Loucy (cell line): ENCODE measurements around the gene EBF3.

Source experiments
- H2AFZ ChIP-seq: fragments of 200-600 bp; sonication (generic); 2 replicates; pipeline ENCODE4 v1.6.0; 2016; ENCODE audit warnings: antibody characterized with exemption, mild to moderate bottlenecking, low read length, moderate library complexity
- H3F3A ChIP-seq: fragments of 200-600 bp; 2 replicates; pipeline ENCODE4 v1.6.0; 2016; ENCODE audit warnings: antibody characterized with exemption, low read depth, mild to moderate bottlenecking
- H3K27me3 ChIP-seq: fragments of 200-600 bp; sonication (generic); 2 replicates; pipeline ENCODE4 v1.6.1; 2014; ENCODE audit warnings: low read length, mild to moderate bottlenecking; ENCODE audit not compliant: insufficient read depth, poor library complexity, severe bottlenecking
- H3K36me3 ChIP-seq: fragments of 200-600 bp; sonication (generic); 2 replicates; pipeline ENCODE4 v1.6.1; 2016; ENCODE audit warnings: low read length; ENCODE audit not compliant: insufficient read depth
- H3K4me1 ChIP-seq: fragments of 200-600 bp; sonication (generic); 2 replicates; pipeline ENCODE4 v1.5.1; 2014; ENCODE audit warnings: low read length, mild to moderate bottlenecking; ENCODE audit not compliant: insufficient read depth, poor library complexity, severe bottlenecking
- H3K4me2 ChIP-seq: fragments of 200-600 bp; sonication (generic); 2 replicates; pipeline ENCODE4 v1.6.0; 2014; ENCODE audit warnings: antibody characterized with exemption, low read length, low read depth, mild to moderate bottlenecking; ENCODE audit not compliant: poor library complexity, severe bottlenecking
- H3K4me3 ChIP-seq: fragments of 200-600 bp; sonication (generic); 2 replicates; pipeline ENCODE4 v1.5.1; 2014; ENCODE audit warnings: low read length, mild to moderate bottlenecking, mixed read lengths; ENCODE audit not compliant: poor library complexity, severe bottlenecking
- H3K79me2 ChIP-seq: fragments of 200-600 bp; sonication (generic); 2 replicates; pipeline ENCODE4 v1.6.1; 2014; ENCODE audit warnings: low read length; ENCODE audit not compliant: insufficient read depth
- H3K9ac ChIP-seq: fragments of 200-600 bp; sonication (generic); 2 replicates; pipeline ENCODE4 v1.6.0; 2014; ENCODE audit warnings: mild to moderate bottlenecking, low read depth, low read length, moderate library complexity; ENCODE audit not compliant: poor library complexity, severe bottlenecking
- H3K9me2 ChIP-seq: fragments of 200-600 bp; sonication (generic); replicated peaks from 2 replicates; pipeline ENCODE4 v1.6.1; 2016; ENCODE audit warnings: low read depth, low read length, mixed read lengths
- H3K9me3 ChIP-seq: fragments of 200-600 bp; sonication (generic); 2 replicates; pipeline ENCODE4 v1.6.1; 2014; ENCODE audit warnings: mild to moderate bottlenecking, antibody characterized with exemption, low read length, low read depth; ENCODE audit not compliant: insufficient read depth
- H4K20me1 ChIP-seq: fragments of 200-600 bp; sonication (generic); 2 replicates; pipeline ENCODE4 v1.6.0; 2014; ENCODE audit warnings: antibody characterized with exemption, low read length, mild to moderate bottlenecking; ENCODE audit not compliant: insufficient read depth, poor library complexity, severe bottlenecking
- EZH2phosphoT487 ChIP-seq: fragments of 200-600 bp; IDR thresholded peaks from 2 replicates; pipeline ENCODE4 v1.6.1; 2018; ENCODE audit warnings: antibody characterized with exemption, mild to moderate bottlenecking, moderate library complexity, borderline replicate concordance
- TF ChIP-seq, protein P1 (sequence below): fragments of 200-600 bp; sonication (generic); conservative IDR thresholded peaks from 2 replicates; pipeline ENCODE4 v1.5.1; 2014; ENCODE audit warnings: mild to moderate bottlenecking, antibody characterized with exemption, low read length

Gene EBF3

DNA sequence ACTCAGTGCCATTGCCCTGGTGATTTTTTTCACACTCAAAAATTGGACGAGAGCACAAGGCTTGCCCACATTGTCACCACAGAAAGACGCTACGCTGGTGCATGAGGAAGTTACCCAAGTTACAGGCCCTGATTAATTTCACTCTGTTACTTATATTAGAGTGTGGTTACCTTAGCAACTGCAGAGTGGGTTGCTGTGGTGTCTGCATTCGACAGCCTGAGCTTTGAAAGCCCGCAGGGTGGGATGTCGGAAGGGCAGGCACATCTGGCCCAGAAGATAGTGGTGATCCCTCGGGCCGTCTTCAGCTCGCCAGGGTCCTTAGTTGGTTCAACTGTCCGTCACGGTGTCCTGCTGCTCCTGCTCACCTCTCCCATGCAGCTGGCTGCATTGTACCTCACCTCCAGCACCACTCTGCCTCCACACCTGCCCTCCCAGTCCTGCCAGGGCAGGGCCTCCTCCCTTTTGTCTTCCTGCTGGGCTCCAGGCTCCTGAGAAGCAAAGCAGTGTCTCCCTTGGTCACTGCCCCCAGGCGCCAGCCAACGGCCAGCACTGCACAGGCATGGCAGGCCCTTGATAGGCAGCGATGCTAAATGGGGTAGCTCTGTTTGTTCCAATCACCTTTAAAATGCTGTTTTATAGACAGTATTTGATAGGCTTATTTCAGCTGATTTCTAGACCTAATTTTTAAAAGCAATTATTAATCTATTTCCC is 167.2 kb downstream of the EBF3 start:
- Histone ChIP-seq H3K9me3 (no peaks in the 10 kb centered on the region), H3K9ac (no peak overlapping the region)

GRCh38 chr10:129793996-129794395 is 170.1 kb downstream of the EBF3 start:
- no peaks in the 10 kb centered on the region for H3F3A ChIP-seq
- no peaks in the 10 kb centered on the region for H3K4me1 ChIP-seq
- no peak overlapping the region for H3K4me3 ChIP-seq
- H3K27me3 ChIP-seq: no peaks in the 10 kb centered on the region
- no peaks in the 10 kb centered on the region for H3K9me2 ChIP-seq
- no peak overlapping the region for H3K4me2 ChIP-seq
- no peaks in the 10 kb centered on the region for H4K20me1 ChIP-seq
- H3K36me3 ChIP-seq: no peaks in the 10 kb centered on the region
- H2AFZ ChIP-seq: no peak overlapping the region
- H3K79me2 ChIP-seq: no peaks in the 10 kb centered on the region
- TF ChIP-seq, protein P1, sequence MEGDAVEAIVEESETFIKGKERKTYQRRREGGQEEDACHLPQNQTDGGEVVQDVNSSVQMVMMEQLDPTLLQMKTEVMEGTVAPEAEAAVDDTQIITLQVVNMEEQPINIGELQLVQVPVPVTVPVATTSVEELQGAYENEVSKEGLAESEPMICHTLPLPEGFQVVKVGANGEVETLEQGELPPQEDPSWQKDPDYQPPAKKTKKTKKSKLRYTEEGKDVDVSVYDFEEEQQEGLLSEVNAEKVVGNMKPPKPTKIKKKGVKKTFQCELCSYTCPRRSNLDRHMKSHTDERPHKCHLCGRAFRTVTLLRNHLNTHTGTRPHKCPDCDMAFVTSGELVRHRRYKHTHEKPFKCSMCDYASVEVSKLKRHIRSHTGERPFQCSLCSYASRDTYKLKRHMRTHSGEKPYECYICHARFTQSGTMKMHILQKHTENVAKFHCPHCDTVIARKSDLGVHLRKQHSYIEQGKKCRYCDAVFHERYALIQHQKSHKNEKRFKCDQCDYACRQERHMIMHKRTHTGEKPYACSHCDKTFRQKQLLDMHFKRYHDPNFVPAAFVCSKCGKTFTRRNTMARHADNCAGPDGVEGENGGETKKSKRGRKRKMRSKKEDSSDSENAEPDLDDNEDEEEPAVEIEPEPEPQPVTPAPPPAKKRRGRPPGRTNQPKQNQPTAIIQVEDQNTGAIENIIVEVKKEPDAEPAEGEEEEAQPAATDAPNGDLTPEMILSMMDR: no peak
- no peak for TF ChIP-seq EZH2phosphoT487
- H3K9ac ChIP-seq: no peak overlapping the region
- no peaks in the 10 kb centered on the region for H3K9me3 ChIP-seq

More for the DNA sequence above, 167.2 kb downstream of the EBF3 start:
- Histone ChIP-seq H4K20me1 (no peaks in the 10 kb centered on the region), H3K4me1 (no peaks in the 10 kb centered on the region), H3K4me3 (no peak overlapping the region), H3F3A (no peaks in the 10 kb centered on the region), H3K9me2 (no peaks in the 10 kb centered on the region), H3K36me3 (no peaks in the 10 kb centered on the region), H3K27me3 (no peaks in the 10 kb centered on the region), H3K4me2 (no peak overlapping the region), H3K79me2 (no peaks in the 10 kb centered on the region), H2AFZ (no peak overlapping the region)
- TF ChIP-seq, protein P1: no peak
- no peak for TF ChIP-seq EZH2phosphoT487

- H3K9me2 ChIP-seq: no peaks in the 10 kb centered on the region
Observed at GRCh38 chr10:129793479-129793878, 170.6 kb downstream of the EBF3 start.

More at GRCh38 chr10:129793479-129793878, 170.6 kb downstream of the EBF3 start:
- H2AFZ ChIP-seq: no peak overlapping the region
- no peaks in the 10 kb centered on the region for H3K9me3 ChIP-seq
- no peaks in the 10 kb centered on the region for H3K36me3 ChIP-seq
- no peak overlapping the region for H3K4me2 ChIP-seq
- no peaks in the 10 kb centered on the region for H3K27me3 ChIP-seq
- TF ChIP-seq EZH2phosphoT487: no peak
- TF ChIP-seq, protein P1: no peak
- H3K4me3 ChIP-seq: no peak overlapping the region
- no peaks in the 10 kb centered on the region for H4K20me1 ChIP-seq
- no peaks in the 10 kb centered on the region for H3F3A ChIP-seq
- H3K79me2 ChIP-seq: no peaks in the 10 kb centered on the region
- no peaks in the 10 kb centered on the region for H3K4me1 ChIP-seq
- H3K9ac ChIP-seq: no peak overlapping the region
